MM.1S (cell line): ENCODE measurements around the gene JPT2.

Experiments
- DNase-seq: peaks from one replicate; pipeline ENCODE4 v3.0.0-alpha.2; 2015
- H2AFZ ChIP-seq: fragments of 300-600 bp; sonication (generic); 2 replicates; pipeline ENCODE4 v1.6.0; 2016; ENCODE audit warnings: antibody characterized with exemption, low read length
- H3F3A ChIP-seq: fragments of 300-600 bp; sonication (generic); 2 replicates; pipeline ENCODE4 v1.6.1; 2016; ENCODE audit warnings: mild to moderate bottlenecking, antibody characterized with exemption, low read length, moderate library complexity, mixed read lengths; ENCODE audit not compliant: insufficient read depth
- H3K27ac ChIP-seq: fragments of 300-600 bp; sonication (generic); 2 replicates; pipeline ENCODE4 v1.5.1; 2016; ENCODE audit warnings: mild to moderate bottlenecking, low read length
- H3K27me3 ChIP-seq: fragments of 300-600 bp; sonication (generic); replicated peaks from 2 replicates; pipeline ENCODE4 v1.6.0; 2016; ENCODE audit warnings: low read length; ENCODE audit not compliant: insufficient read depth
- H3K36me3 ChIP-seq: fragments of 300-600 bp; sonication (generic); replicated peaks from 2 replicates; pipeline ENCODE4 v1.6.1; 2016; ENCODE audit warnings: mild to moderate bottlenecking, low read length, mixed read lengths; ENCODE audit not compliant: insufficient read depth
- H3K4me1 ChIP-seq: fragments of 300-600 bp; sonication (generic); 2 replicates; pipeline ENCODE4 v1.6.1; 2016; ENCODE audit warnings: low read length, mixed read lengths
- H3K4me2 ChIP-seq: fragments of 300-600 bp; sonication (generic); 2 replicates; pipeline ENCODE4 v1.6.0; 2016; ENCODE audit warnings: low read depth, low read length
- H3K4me3 ChIP-seq: fragments of 300-600 bp; sonication (generic); 2 replicates; pipeline ENCODE4 v1.5.1; 2016; ENCODE audit warnings: low read length, mixed read lengths
- H3K79me2 ChIP-seq: fragments of 300-600 bp; sonication (generic); 2 replicates; pipeline ENCODE4 v1.6.1; 2016; ENCODE audit warnings: mixed run types, low read length, mixed read lengths
- H3K9ac ChIP-seq: fragments of 300-600 bp; sonication (generic); 2 replicates; pipeline ENCODE4 v1.6.1; 2016; ENCODE audit warnings: low read length, mixed read lengths
- H3K9me2 ChIP-seq: fragments of 300-600 bp; sonication (generic); replicated peaks from 2 replicates; pipeline ENCODE4 v1.6.1; 2016; ENCODE audit warnings: mild to moderate bottlenecking, low read length, mixed read lengths; ENCODE audit not compliant: insufficient read depth
- H3K9me3 ChIP-seq: fragments of 300-600 bp; sonication (generic); replicated peaks from 2 replicates; pipeline ENCODE4 v1.6.1; 2016; ENCODE audit warnings: mild to moderate bottlenecking, low read length, mixed read lengths; ENCODE audit not compliant: insufficient read depth
- H4K20me1 ChIP-seq: fragments of 300-600 bp; sonication (generic); 2 replicates; pipeline ENCODE4 v1.6.1; 2016; ENCODE audit warnings: mild to moderate bottlenecking, low read length, moderate library complexity, mixed read lengths; ENCODE audit not compliant: insufficient read depth
- EZH2 ChIP-seq: fragments of 300-600 bp; sonication (generic); optimal IDR thresholded peaks from 2 replicates; pipeline ENCODE3; 2017; ENCODE audit warnings: low read depth, mild to moderate bottlenecking, antibody characterized with exemption, low read length, mixed read lengths
- EZH2phosphoT487 ChIP-seq: fragments of 300-600 bp; sonication (generic); IDR thresholded peaks from 2 replicates; pipeline ENCODE4 v1.6.1; 2018; ENCODE audit warnings: antibody characterized with exemption, low read length
- TF ChIP-seq, protein P1 (sequence below): fragments of 300-600 bp; sonication (generic); IDR thresholded peaks from 2 replicates; pipeline ENCODE4 v1.5.1; 2016; ENCODE audit warnings: antibody characterized with exemption, low read length, mixed read lengths

The JPT2 gene

DNA sequence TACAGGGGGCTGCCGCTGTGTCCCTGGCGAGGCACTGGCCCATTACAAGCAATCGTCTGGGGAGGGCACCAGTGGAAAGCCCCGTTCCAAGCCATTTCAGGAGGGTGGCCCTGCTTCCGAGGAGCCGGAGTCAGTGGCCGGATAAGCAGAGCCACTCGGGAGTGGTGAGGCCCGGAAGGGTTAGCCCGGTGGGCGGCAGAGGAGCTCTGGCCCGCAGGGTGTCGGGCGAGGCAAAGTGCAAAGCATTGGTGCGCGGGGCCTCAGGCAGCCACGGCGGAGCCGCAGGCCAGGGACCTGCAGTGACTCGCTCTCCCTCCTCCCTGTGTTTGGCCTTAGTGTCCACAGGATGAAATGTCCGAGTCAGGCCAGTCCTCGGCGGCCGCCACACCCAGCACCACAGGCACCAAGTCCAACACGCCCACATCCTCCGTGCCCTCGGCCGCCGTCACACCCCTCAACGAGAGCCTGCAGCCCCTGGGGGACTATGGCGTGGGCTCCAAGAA lies 68.7 kb downstream of the JPT2 start:
- DNase-seq = no peak
- Histone ChIP-seq H3K36me3 (no peaks in the 10 kb centered on the region), H2AFZ (no peak overlapping the region), H3K79me2 (no peaks in the 10 kb centered on the region), H4K20me1 (no peaks in the 10 kb centered on the region), H3F3A (no peaks in the 10 kb centered on the region), H3K9me3 (no peaks in the 10 kb centered on the region), H3K27ac (no peak overlapping the region), H3K9me2 (no peaks in the 10 kb centered on the region), H3K4me2 (no peak overlapping the region), H3K27me3 (no peaks in the 10 kb centered on the region), H3K9ac (no peak overlapping the region), H3K4me3 (no peak overlapping the region), H3K4me1 (no peaks in the 10 kb centered on the region)
- TF ChIP-seq EZH2phosphoT487 = no peak
- TF ChIP-seq EZH2 = no peak
- TF ChIP-seq, protein P1, sequence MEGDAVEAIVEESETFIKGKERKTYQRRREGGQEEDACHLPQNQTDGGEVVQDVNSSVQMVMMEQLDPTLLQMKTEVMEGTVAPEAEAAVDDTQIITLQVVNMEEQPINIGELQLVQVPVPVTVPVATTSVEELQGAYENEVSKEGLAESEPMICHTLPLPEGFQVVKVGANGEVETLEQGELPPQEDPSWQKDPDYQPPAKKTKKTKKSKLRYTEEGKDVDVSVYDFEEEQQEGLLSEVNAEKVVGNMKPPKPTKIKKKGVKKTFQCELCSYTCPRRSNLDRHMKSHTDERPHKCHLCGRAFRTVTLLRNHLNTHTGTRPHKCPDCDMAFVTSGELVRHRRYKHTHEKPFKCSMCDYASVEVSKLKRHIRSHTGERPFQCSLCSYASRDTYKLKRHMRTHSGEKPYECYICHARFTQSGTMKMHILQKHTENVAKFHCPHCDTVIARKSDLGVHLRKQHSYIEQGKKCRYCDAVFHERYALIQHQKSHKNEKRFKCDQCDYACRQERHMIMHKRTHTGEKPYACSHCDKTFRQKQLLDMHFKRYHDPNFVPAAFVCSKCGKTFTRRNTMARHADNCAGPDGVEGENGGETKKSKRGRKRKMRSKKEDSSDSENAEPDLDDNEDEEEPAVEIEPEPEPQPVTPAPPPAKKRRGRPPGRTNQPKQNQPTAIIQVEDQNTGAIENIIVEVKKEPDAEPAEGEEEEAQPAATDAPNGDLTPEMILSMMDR = no peak

DNA sequence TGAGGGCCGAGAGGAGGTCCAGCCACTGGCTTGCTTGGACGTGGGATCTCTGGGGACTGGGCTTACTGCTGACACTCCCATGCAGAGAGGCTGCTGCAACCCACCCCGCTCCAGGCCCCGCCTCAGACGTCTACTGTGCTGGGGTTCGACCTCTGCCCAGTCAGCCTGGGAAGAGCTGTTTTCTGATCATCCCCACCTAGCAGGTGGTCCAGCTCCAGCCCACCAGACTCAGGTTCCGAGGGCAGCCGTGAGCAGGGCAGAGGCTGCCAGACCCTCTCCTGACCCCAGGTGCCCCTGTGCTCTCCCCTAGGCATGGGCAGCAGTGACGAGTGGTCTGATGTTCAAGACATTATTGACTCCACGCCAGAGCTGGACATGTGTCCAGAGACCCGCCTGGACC lies 69.9 kb downstream of the JPT2 start:
- H3K9ac ChIP-seq = no peak overlapping the region
- no peaks in the 10 kb centered on the region for H3K79me2 ChIP-seq
- H3K9me3 ChIP-seq = no peaks in the 10 kb centered on the region
- H3K27me3 ChIP-seq = no peaks in the 10 kb centered on the region
- no peaks in the 10 kb centered on the region for H4K20me1 ChIP-seq
- DNase-seq = no peak
- no peaks in the 10 kb centered on the region for H3F3A ChIP-seq
- no peak overlapping the region for H3K4me3 ChIP-seq
- no peaks in the 10 kb centered on the region for H3K36me3 ChIP-seq
- H3K27ac ChIP-seq = no peak overlapping the region
- TF ChIP-seq EZH2 = no peak
- no peak overlapping the region for H3K4me2 ChIP-seq
- H3K4me1 ChIP-seq = no peaks in the 10 kb centered on the region
- H3K9me2 ChIP-seq = no peaks in the 10 kb centered on the region
- H2AFZ ChIP-seq = no peak overlapping the region

DNA sequence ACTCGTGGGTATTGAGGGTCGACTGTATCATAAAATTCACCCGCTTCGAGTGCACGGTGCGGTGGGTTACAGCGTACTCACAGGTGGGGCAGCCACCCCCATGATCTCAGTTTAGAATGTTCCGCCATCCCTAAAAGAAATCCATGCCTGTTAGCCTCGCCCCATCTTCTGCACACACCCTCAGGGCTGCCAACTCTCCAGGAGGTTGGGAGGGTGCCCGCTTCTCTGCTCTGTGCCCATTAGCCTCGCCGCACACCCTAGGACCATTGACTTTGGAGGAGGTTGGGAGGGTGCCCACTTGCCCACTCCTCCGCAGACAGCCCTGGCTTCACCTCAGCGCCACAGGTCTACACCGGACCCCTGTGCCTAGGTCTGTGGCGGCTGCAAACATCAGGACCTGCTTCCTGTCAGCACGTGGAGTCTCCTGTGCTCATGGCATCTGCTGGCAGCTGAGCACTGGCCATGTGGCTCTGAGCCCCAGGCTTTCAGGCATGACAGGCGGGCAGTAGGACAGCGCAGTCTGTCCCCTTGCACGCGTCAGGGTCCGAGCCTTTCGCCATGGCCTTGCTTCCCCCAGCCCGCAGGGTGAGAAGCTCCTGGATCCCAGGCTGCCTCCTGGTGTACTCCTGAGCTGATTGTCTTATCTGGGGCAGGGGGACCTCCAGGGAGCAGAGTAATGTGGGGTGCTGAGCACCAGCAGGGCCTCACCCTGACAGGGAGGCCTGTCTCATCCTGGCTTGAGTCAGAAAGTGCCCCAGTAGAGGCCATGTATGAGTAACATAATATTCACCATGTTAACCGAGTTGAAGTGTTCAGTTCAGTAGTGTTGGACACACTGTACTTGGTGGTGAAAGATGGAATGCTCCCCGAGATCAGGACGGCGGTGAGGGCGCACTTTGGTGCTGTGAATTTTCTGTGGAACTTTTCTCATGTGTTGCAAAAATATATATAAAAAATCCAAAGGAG lies 71.4 kb downstream of the JPT2 start:
- Histone ChIP-seq H3K27ac (no peak overlapping the region), H3K4me2 (no peak overlapping the region), H3K27me3 (no peaks in the 10 kb centered on the region), H3K9me2 (no peaks in the 10 kb centered on the region), H3K36me3 (no peaks in the 10 kb centered on the region), H3K4me1 (no peaks in the 10 kb centered on the region), H4K20me1 (no peaks in the 10 kb centered on the region), H3K9me3 (no peaks in the 10 kb centered on the region), H3K9ac (no peak overlapping the region), H3K4me3 (no peak overlapping the region), H3K79me2 (no peaks in the 10 kb centered on the region), H3F3A (no peaks in the 10 kb centered on the region), H2AFZ (no peak overlapping the region)
- TF ChIP-seq EZH2 (no peak), EZH2phosphoT487 (no peak)
- TF ChIP-seq, protein P1 = no peak
- no peak for DNase-seq
